ENCODE data around the gene ABLIM3. TPM values are rescaled to one million over a fixed set of nuclear protein-coding genes. Genes with fewer than 3 reads are reported as not detected.

ABLIM3 gene
- total RNA-seq, 1 experiment from 2014 or later = 111 TPM

- Histone ChIP-seq H3K4me2 (peak overlapping the region; percentile 32), H2AFZ (no peak overlapping the region), H3K79me2 (ENCODE audit: low read depth) (peaks cover 97% of the 10 kb centered on the region), H3K9me3 (ENCODE audit: insufficient read depth, low read depth) (no peaks in the 10 kb centered on the region), H3F3A (ENCODE audit: insufficient read depth, low read depth) (peaks cover 15% of the 10 kb centered on the region; the same call in 1 of the 2 replicates), H3K4me3 (no peak overlapping the region), H3K9me2 (ENCODE audit: insufficient read depth) (no peaks in the 10 kb centered on the region), H3K27ac (peak overlapping the region; percentile 75), H3K4me1 (replicated peaks; ENCODE audit: insufficient read depth) (peaks cover 28% of the 10 kb centered on the region), H3K27me3 (ENCODE audit: insufficient read depth, low read depth) (no peaks in the 10 kb centered on the region), H4K20me1 (ENCODE audit: insufficient read depth) (0 out of 2 replicates have a peak, but pooled peaks cover 3% of the 10 kb centered on the region), H3K36me3 (ENCODE audit: low read depth) (no peaks in the 10 kb centered on the region)
- no peak for DNase-seq
- CTCF ChIA-PET = interaction anchor here (0.5 to 0.7 kb wide), 2 partner anchors 18 to 37 kb away, joined by 6 to 12 read pairs; no protein-coding TSS in a partner anchor
- BruUV-seq (replicated peaks) = no TSS peak
- POLR2A ChIA-PET (ENCODE audit: unreplicated experiment) = no interaction called here
- TF ChIP-seq EZH2 (IDR thresholded peaks at IDR 0.05; ENCODE audit: low read depth) = no peak
- TF ChIP-seq, protein P1, sequence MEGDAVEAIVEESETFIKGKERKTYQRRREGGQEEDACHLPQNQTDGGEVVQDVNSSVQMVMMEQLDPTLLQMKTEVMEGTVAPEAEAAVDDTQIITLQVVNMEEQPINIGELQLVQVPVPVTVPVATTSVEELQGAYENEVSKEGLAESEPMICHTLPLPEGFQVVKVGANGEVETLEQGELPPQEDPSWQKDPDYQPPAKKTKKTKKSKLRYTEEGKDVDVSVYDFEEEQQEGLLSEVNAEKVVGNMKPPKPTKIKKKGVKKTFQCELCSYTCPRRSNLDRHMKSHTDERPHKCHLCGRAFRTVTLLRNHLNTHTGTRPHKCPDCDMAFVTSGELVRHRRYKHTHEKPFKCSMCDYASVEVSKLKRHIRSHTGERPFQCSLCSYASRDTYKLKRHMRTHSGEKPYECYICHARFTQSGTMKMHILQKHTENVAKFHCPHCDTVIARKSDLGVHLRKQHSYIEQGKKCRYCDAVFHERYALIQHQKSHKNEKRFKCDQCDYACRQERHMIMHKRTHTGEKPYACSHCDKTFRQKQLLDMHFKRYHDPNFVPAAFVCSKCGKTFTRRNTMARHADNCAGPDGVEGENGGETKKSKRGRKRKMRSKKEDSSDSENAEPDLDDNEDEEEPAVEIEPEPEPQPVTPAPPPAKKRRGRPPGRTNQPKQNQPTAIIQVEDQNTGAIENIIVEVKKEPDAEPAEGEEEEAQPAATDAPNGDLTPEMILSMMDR (conservative IDR thresholded peaks at IDR 0.05) = no peak
- intact Hi-C loops (cut with micrococcal nuclease; ENCODE audit: unreplicated experiment) = loop anchor here (1.0 to 5.0 kb wide), 2 partner anchors 8 to 50 kb away; no protein-coding TSS in a partner anchor
These were observed 20.6 kb downstream of the ABLIM3 start for GRCh38 chr5:149161850-149162249.

DNA sequence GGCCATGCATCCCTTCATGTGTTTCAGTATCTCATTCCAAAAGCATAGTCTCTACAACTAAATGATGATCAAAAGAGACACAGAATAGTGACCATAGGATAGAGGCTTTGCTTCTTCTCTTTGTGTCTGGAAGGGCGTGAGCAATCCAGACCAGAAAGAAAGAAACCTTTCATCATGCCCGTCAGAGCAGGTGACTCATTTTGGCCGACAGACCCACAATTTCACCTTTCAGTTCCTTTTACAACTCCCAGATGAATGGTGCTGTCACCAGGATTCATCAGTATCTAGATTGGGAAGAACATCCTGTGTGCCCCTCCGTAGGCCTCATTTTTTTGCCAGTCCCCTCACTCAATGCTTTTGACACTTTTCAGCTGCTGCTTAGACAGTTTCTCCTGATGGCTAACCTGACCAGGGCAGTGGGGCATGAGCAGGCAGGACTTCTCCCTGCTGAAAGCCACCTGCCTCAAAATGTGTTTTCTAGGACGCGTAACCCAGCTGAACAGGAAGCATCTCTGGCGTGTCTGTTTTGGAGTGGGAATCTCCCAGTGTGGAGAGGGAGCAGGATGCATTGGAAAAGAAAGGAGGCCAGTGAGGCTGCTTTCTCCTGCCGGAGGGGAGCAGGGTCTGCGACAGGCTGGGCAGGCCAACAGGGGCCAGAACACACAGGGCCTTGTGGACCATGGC is 21.2 kb downstream of the ABLIM3 start:
- intact Hi-C loops (cut with micrococcal nuclease; ENCODE audit: unreplicated experiment) = loop anchor here (1.0 to 5.0 kb wide), 2 partner anchors 8 to 50 kb away; no protein-coding TSS in a partner anchor
- H3K79me2 ChIP-seq (ENCODE audit: low read depth) = peaks cover 95% of the 10 kb centered on the region
- POLR2A ChIA-PET (ENCODE audit: unreplicated experiment) = no interaction called here
- peaks cover 28% of the 10 kb centered on the region for H3K4me1 ChIP-seq (replicated peaks; ENCODE audit: insufficient read depth)
- H3K9me2 ChIP-seq (ENCODE audit: insufficient read depth) = no peaks in the 10 kb centered on the region
- H3K27ac ChIP-seq = peak overlapping the region; percentile 75
- no peaks in the 10 kb centered on the region for H3K27me3 ChIP-seq (ENCODE audit: insufficient read depth, low read depth)
- TF ChIP-seq, protein P1 (conservative IDR thresholded peaks at IDR 0.05) = no peak
- TF ChIP-seq EZH2 (IDR thresholded peaks at IDR 0.05; ENCODE audit: low read depth) = no peak
- BruUV-seq (replicated peaks) = TSS peak; percentile 21
- H3K4me3 ChIP-seq = no peak overlapping the region
- H3K9me3 ChIP-seq (ENCODE audit: insufficient read depth, low read depth) = no peaks in the 10 kb centered on the region
- DNase-seq = peak; percentile 48 to 60
- CTCF ChIA-PET = interaction anchor here (0.5 to 0.7 kb wide), 2 partner anchors 19 to 38 kb away, joined by 6 to 12 read pairs; no protein-coding TSS in a partner anchor
- H3K36me3 ChIP-seq (ENCODE audit: low read depth) = no peaks in the 10 kb centered on the region
- H3F3A ChIP-seq (ENCODE audit: insufficient read depth, low read depth) = peaks cover 15% of the 10 kb centered on the region; the same call in 1 of the 2 replicates
- H4K20me1 ChIP-seq (ENCODE audit: insufficient read depth) = 0 out of 2 replicates have a peak, but pooled peaks cover 3% of the 10 kb centered on the region
- no peak overlapping the region for H2AFZ ChIP-seq
- H3K4me2 ChIP-seq = peak overlapping the region; percentile 32

GRCh38 chr5:149164731-149165130 is 23.4 kb downstream of the ABLIM3 start:
- no peak overlapping the region for H3K4me3 ChIP-seq
- peaks cover 15% of the 10 kb centered on the region; the same call in 1 of the 2 replicates for H3F3A ChIP-seq (ENCODE audit: insufficient read depth, low read depth)
- ChIA-PET CTCF (no interaction called here), POLR2A (ENCODE audit: unreplicated experiment) (no interaction called here)
- peaks cover 28% of the 10 kb centered on the region for H3K4me1 ChIP-seq (replicated peaks; ENCODE audit: insufficient read depth)
- H2AFZ ChIP-seq = no peak overlapping the region
- H3K27me3 ChIP-seq (ENCODE audit: insufficient read depth, low read depth) = no peaks in the 10 kb centered on the region
- no TSS peak for BruUV-seq (replicated peaks)
- TF ChIP-seq, protein P1 (conservative IDR thresholded peaks at IDR 0.05) = no peak
- TF ChIP-seq EZH2 (IDR thresholded peaks at IDR 0.05; ENCODE audit: low read depth) = no peak
- no peak for DNase-seq
- intact Hi-C loops (cut with micrococcal nuclease; ENCODE audit: unreplicated experiment) = loop anchor here (5.0 kb wide), 1 partner anchor 48 kb away; no protein-coding TSS in a partner anchor
- no peaks in the 10 kb centered on the region for H3K9me2 ChIP-seq (ENCODE audit: insufficient read depth)
- 0 out of 2 replicates have a peak, but pooled peaks cover 3% of the 10 kb centered on the region for H4K20me1 ChIP-seq (ENCODE audit: insufficient read depth)
- peaks cover 93% of the 10 kb centered on the region for H3K79me2 ChIP-seq (ENCODE audit: low read depth)
- H3K27ac ChIP-seq = no peak overlapping the region
- H3K9me3 ChIP-seq (ENCODE audit: insufficient read depth, low read depth) = no peaks in the 10 kb centered on the region
- H3K4me2 ChIP-seq = no peak overlapping the region
- no peaks in the 10 kb centered on the region for H3K36me3 ChIP-seq (ENCODE audit: low read depth)
